ACC112 (cell line): ENCODE results near the gene KDM2B.

Experiments used
- H2AFZ ChIP-seq: fragments of 200-600 bp; sonication (generic); one replicate; pipeline ENCODE4 v1.6.0; 2017; ENCODE audit warnings: antibody characterized with exemption, low read length; ENCODE audit not compliant: unreplicated experiment
- H3K27ac ChIP-seq: fragments of 200-600 bp; sonication (generic); 2 replicates; pipeline ENCODE4 v1.5.1; 2014; ENCODE audit warnings: low read depth, mild to moderate bottlenecking, antibody characterized with exemption, low read length, moderate library complexity
- H3K27me3 ChIP-seq: fragments of 200-600 bp; sonication (generic); 2 replicates; pipeline ENCODE4 v1.6.1; 2014; ENCODE audit warnings: mild to moderate bottlenecking, antibody characterized with exemption, low read length, moderate library complexity, mixed read lengths; ENCODE audit not compliant: insufficient read depth
- H3K36me3 ChIP-seq: fragments of 200-600 bp; sonication (generic); 2 replicates; pipeline ENCODE4 v1.6.1; 2016; ENCODE audit warnings: mild to moderate bottlenecking, antibody characterized with exemption, low read length, moderate library complexity, mixed read lengths; ENCODE audit not compliant: insufficient read depth
- H3K4me1 ChIP-seq: fragments of 200-600 bp; sonication (generic); one replicate; pipeline ENCODE4 v1.6.1; 2016; ENCODE audit warnings: low read length, mixed read lengths; ENCODE audit not compliant: insufficient read depth, unreplicated experiment, control insufficient read depth
- H3K4me3 ChIP-seq: fragments of 200-600 bp; sonication (generic); 2 replicates; pipeline ENCODE4 v1.5.1; 2014; ENCODE audit warnings: mild to moderate bottlenecking, low read depth, low read length
- H3K79me2 ChIP-seq: fragments of 200-600 bp; sonication (generic); one replicate; pipeline ENCODE4 v1.6.0; 2016; ENCODE audit warnings: low read length; ENCODE audit not compliant: control insufficient read depth, unreplicated experiment, insufficient read depth

Gene KDM2B

GRCh38 chr12:121379945-121380344, 200.9 kb downstream of the KDM2B start:
- Histone ChIP-seq H2AFZ (no peak overlapping the region), H3K27me3 (no peaks in the 10 kb centered on the region), H3K4me1 (no peaks in the 10 kb centered on the region), H3K4me3 (no peak overlapping the region), H3K36me3 (no peaks in the 10 kb centered on the region), H3K27ac (no peak overlapping the region), H3K79me2 (no peaks in the 10 kb centered on the region)
